Duodenal mucosa (tissue), 2 donors: ENCODE data around the gene SLC44A1.

Experiments used
- H3K27ac ChIP-seq: one replicate; pipeline ENCODE4 v1.7.0; 2013; ENCODE audit warnings: low read depth, low read length
- H3K27me3 ChIP-seq, 2 donors: one replicate each; pipeline ENCODE4 v1.7.0; 2013; ENCODE audit warnings: low read length in 2 of 2, control low read depth in 1 of 2; ENCODE audit not compliant: insufficient read depth in 2 of 2, control insufficient read depth in 1 of 2
- H3K36me3 ChIP-seq, 2 donors: one replicate each; pipeline ENCODE4 v1.7.0; 2013; ENCODE audit warnings: low read length in 2 of 2, control low read depth in 1 of 2; ENCODE audit not compliant: insufficient read depth in 2 of 2, control insufficient read depth in 1 of 2
- H3K4me1 ChIP-seq, 2 donors: one replicate each; pipeline ENCODE4 v1.7.0; 2013; ENCODE audit warnings: low read length in 2 of 2, control low read depth in 1 of 2; ENCODE audit not compliant: insufficient read depth in 2 of 2, control insufficient read depth in 1 of 2
- H3K4me3 ChIP-seq, 2 donors: one replicate each; pipeline ENCODE4 v1.7.0; 2013; ENCODE audit warnings: low read length in 2 of 2, low read depth in 1 of 2
- H3K9ac ChIP-seq, 2 donors: one replicate each; pipeline ENCODE4 v1.7.0; 2013; ENCODE audit warnings: low read length in 2 of 2, low read depth in 1 of 2
- H3K9me3 ChIP-seq, 2 donors: one replicate each; pipeline ENCODE4 v1.7.0; 2013; ENCODE audit warnings: low read length in 2 of 2, control low read depth in 1 of 2; ENCODE audit not compliant: control insufficient read depth in 1 of 2

SLC44A1 gene

GRCh38 chr9:105441616-105442160 is 197.2 kb downstream of the SLC44A1 start:
- H3K4me1 ChIP-seq, result peaks cover 0 to 16% of the 10 kb centered on the region in 2 donors
- H3K27me3 ChIP-seq, result no peaks in the 10 kb centered on the region
- no peak overlapping the region for H3K9ac ChIP-seq
- H3K36me3 ChIP-seq, result no peaks in the 10 kb centered on the region
- H3K4me3 ChIP-seq, result no peak overlapping the region
- no peaks in the 10 kb centered on the region for H3K9me3 ChIP-seq
- H3K27ac ChIP-seq, result no peak overlapping the region

- Histone ChIP-seq H3K27ac (no peak overlapping the region), H3K9ac (no peak overlapping the region), H3K4me1 (peaks cover 4 to 10% of the 10 kb centered on the region in 2 donors), H3K27me3 (no peaks in the 10 kb centered on the region), H3K4me3 (no peak overlapping the region), H3K36me3 (no peaks in the 10 kb centered on the region), H3K9me3 (no peaks in the 10 kb centered on the region)
Observed at GRCh38 chr9:105443121-105443520, 198.7 kb downstream of the SLC44A1 start.

- Histone ChIP-seq H3K36me3 (no peaks in the 10 kb centered on the region), H3K9ac (no peak overlapping the region), H3K4me3 (no peak overlapping the region), H3K9me3 (no peaks in the 10 kb centered on the region), H3K4me1 (peaks cover 8 to 9% of the 10 kb centered on the region in 2 donors), H3K27ac (no peak overlapping the region), H3K27me3 (no peaks in the 10 kb centered on the region)
Observed at GRCh38 chr9:105444130-105444529, 199.7 kb downstream of the SLC44A1 start.

GRCh38 chr9:105445203-105445881 is 200.9 kb downstream of the SLC44A1 start:
- Histone ChIP-seq H3K4me3 (no peak overlapping the region), H3K4me1 (peaks cover 9 to 18% of the 10 kb centered on the region in 2 donors), H3K9ac (no peak overlapping the region), H3K9me3 (no peaks in the 10 kb centered on the region), H3K36me3 (no peaks in the 10 kb centered on the region), H3K27ac (no peak overlapping the region), H3K27me3 (no peaks in the 10 kb centered on the region)

GRCh38 chr9:105447386-105447813 is 202.9 kb downstream of the SLC44A1 start:
- peaks cover 9 to 24% of the 10 kb centered on the region in 2 donors for H3K4me1 ChIP-seq
- no peaks in the 10 kb centered on the region for H3K27me3 ChIP-seq
- no peaks in the 10 kb centered on the region for H3K36me3 ChIP-seq
- H3K9ac ChIP-seq, result peak overlapping the region; percentile 80 to 86
- H3K27ac ChIP-seq, result no peak overlapping the region
- no peaks in the 10 kb centered on the region for H3K9me3 ChIP-seq
- H3K4me3 ChIP-seq, result peak overlapping the region; percentile 88 to 98

GRCh38 chr9:105447814-105448812 is 203.7 kb downstream of the SLC44A1 start, which contains the start of gene FSD1L:
Gene FSD1L, plus strand, starts transcription at chr9:105448034. Its CDS starts 187 bp downstream, at chr9:105448221.
- Histone ChIP-seq H3K27me3 (no peaks in the 10 kb centered on the region), H3K9ac (peak within 1 kb of the TSS; percentile 80 to 86), H3K4me1 (peaks cover 9 to 24% of the 10 kb centered on the region in 2 donors), H3K9me3 (no peaks in the 10 kb centered on the region), H3K36me3 (no peaks in the 10 kb centered on the region), H3K27ac (peak within 1 kb of the TSS; percentile 63), H3K4me3 (peak within 1 kb of the TSS; percentile 88 to 98)

- Histone ChIP-seq H3K4me1 (peaks cover 9 to 26% of the 10 kb centered on the region in 2 donors), H3K9me3 (no peaks in the 10 kb centered on the region), H3K27me3 (no peaks in the 10 kb centered on the region), H3K27ac (no peak overlapping the region), H3K36me3 (no peaks in the 10 kb centered on the region), H3K4me3 (peak overlapping the region; percentile 88 to 98), H3K9ac (peak overlapping the region; percentile 13 to 80)
Observed at GRCh38 chr9:105449081-105449480, 204.6 kb downstream of the SLC44A1 start.

- H3K27me3 ChIP-seq, result no peaks in the 10 kb centered on the region
- H3K4me3 ChIP-seq, result no peak overlapping the region
- no peak overlapping the region for H3K9ac ChIP-seq
- H3K27ac ChIP-seq, result no peak overlapping the region
- peaks cover 9 to 34% of the 10 kb centered on the region in 2 donors for H3K4me1 ChIP-seq
- no peaks in the 10 kb centered on the region for H3K9me3 ChIP-seq
- H3K36me3 ChIP-seq, result no peaks in the 10 kb centered on the region
Observed at GRCh38 chr9:105452185-105452584, 207.7 kb downstream of the SLC44A1 start.

- Histone ChIP-seq H3K4me3 (no peak overlapping the region), H3K9me3 (peaks cover 4 to 8% of the 10 kb centered on the region in 2 donors), H3K36me3 (peaks cover 5% of the 10 kb centered on the region in 2 donors), H3K4me1 (peaks cover 7 to 22% of the 10 kb centered on the region in 2 donors), H3K27ac (no peak overlapping the region), H3K27me3 (no peaks in the 10 kb centered on the region), H3K9ac (no peak overlapping the region)
Observed at GRCh38 chr9:105455836-105456475, 211.5 kb downstream of the SLC44A1 start.
